GM12875 (cell line): ENCODE results near the gene RIPOR3.
"Not testable (repeated sequence)": the region's sequence is repeated elsewhere in the genome, so short reads cannot be mapped to it uniquely, and the experiment has no call there.

Source experiments
- H3K4me3 ChIP-seq: one replicate; pipeline ENCODE4 v1.5.1; 2011; ENCODE audit warnings: low read depth, low read length, control low read depth
- CTCF ChIP-seq: IDR thresholded peaks from 2 replicates; pipeline ENCODE4 v1.5.1; 2011; ENCODE audit warnings: low read depth, mild to moderate bottlenecking, control low read depth, inconsistent platforms, low read length, moderate library complexity, borderline replicate concordance; ENCODE audit not compliant: insufficient read depth

The RIPOR3 gene

DNA sequence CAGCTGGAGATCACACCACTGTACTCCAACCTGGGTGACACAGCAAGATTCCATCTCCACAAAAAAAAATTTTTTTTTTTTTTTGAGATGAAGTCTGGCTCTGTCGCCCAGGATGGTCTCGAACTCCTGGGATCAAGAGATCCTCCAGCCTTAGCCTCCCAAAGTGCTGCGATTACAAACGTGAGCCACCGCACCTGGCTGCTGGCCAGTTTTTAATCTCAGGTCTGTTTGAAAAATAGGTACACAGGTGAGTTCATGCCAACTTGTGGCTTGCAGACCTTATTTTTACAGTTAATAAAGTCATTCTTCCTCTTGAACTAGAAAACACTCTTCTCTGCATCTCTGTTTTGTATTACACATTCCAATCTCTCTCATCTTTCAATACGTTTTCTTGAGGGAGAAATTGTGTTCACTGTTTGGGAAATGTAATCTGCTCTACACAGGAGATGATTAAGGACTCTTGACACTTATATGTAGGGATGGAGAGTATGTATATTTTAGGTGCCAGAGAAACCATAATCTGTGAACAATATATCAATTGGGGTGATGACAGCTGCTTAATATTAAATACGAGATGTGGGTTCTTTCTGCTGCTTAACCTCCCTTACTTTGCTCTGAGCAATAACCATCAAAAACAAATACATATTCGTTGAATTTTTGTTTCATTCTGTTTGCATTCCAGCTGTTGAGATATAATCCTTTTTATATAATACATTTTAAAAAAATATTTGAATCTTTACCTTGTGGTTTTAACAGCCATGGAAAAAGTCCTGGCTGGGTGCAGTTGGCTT is 17.7 kb upstream of the RIPOR3 start:
- TF ChIP-seq CTCF = no peak
- H3K4me3 ChIP-seq = no peak overlapping the region

DNA sequence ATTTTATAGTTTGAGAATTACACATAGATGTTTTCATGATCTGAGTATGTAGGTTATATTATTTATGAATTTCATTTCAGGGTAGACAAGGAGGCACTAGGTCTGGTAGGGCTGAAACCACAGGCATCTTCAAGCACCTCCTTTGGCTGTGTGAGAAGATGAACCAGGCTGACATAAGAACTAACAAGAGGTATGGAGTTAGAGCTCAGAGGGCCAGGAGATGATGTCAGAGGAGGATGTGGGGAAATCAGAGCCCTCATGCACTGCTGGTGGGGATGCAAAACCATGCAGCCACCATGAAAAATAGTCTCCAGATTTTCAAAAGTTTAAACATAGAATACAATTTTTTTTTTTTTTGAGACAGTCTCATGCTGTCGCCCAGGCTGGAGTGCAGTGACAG is 13.6 kb upstream of the RIPOR3 start:
- no peak for TF ChIP-seq CTCF
- H3K4me3 ChIP-seq = no peak overlapping the region

DNA sequence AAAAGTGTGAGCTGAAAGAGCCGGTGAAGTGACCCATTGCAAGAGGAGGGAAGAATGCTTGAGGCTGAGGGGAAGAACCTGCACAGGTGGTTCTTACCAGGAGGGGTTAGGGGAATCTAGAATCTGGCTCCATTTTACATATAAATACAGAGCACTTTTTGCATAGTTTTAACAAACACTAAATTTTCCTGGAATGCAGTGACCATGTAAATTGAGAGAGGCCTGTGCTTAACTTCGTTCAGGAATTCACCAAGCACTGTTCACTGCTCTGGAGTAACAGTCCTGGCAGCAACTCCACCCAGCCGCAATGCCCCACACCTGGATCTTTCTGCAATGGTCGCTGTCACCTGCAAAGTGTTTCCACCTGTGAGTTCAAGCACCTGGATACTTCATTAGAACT is 13.2 kb upstream of the RIPOR3 start:
- TF ChIP-seq CTCF = no peak

DNA sequence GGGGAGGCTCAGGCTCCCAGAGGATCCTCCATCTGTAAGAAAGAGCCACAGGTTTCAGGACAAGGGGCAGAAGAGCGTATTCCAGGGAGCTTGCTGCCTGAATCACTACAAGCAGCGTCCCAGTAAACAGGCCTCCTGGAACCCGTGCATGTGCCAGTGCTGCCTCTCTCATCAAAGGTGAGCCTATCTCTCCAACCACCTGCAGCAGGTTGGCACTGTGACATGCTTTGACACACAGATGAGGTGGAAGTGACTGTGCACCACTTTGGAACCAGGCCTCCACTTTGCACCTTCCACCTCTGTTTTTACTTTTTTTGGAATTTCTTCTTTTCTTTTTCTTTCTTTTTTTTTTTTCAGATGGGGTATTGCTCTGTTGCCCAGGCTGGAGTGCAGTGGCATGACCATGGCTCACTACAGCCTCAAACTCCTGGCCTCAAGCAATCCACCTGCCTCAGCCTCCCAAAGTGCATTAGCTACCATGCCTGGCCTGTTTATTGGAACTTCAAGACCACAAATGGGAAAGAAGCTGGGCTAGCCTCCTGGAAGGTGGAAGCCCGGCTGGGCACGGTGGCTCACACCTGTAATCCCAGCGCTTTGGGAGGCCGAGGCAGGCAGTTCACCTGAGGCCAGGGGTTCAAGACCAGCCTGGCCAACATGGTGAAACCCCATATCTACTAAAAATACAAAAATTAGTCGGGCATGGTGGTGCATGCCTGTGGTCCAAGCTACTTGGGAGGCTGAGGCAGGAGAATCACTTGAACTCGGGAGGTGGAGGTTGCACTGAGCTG is 12.5 kb upstream of the RIPOR3 start:
- not testable (repeated sequence) for H3K4me3 ChIP-seq

More for the DNA sequence above, 13.2 kb upstream of the RIPOR3 start:
- no peak overlapping the region for H3K4me3 ChIP-seq

DNA sequence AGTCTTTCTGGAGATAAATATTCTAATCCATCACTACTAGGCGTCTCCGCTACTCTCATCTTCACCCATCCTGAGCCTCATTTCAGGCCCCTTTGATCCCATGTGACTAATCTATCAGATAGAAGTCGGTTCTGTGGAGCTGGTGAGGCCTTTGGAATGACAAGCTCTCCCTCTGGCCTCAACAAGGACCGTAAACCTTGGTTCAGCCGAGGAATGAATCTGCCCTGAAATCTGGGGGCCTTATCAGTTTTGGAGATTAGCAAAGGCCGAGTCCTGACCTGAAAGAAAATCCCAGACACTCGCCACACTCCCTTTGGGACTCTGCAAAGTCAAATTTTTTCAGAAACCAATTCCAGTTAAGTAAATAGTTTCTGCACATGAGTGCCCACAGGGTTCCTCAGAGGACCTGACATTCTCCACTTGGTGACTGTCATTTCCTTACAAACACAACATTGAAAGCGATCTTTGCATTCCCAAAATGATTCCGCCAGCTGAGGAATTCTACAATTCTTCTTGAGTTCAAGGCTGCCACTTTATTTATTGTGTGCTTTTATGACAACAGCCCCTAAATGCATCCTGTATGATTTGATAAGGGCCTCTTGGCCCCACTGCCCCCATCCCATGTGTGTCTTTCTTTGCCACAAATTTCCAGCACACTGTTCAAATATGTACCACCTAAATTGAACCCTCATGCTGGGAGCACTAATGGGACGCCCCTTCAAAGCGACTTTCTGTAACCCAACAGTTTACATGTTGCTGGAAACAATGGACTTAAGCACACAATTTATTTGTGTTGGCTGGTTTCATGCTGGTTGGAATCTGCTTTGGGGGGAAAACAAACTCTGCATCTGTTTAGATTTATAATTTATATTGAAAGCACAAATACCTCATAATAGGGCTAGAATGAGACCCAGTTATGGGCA is 10.0 kb upstream of the RIPOR3 start:
- no peak overlapping the region for H3K4me3 ChIP-seq
- TF ChIP-seq CTCF = no peak

- TF ChIP-seq CTCF = no peak
- no peak overlapping the region for H3K4me3 ChIP-seq
Measured at GRCh38 chr20:50699688-50700087, 8.3 kb upstream of the RIPOR3 start.

GRCh38 chr20:50698255-50698654 is 6.9 kb upstream of the RIPOR3 start:
- H3K4me3 ChIP-seq = not testable (repeated sequence)
